ENCODE results near the gene IWS1. TPM values are rescaled to one million over a fixed set of nuclear protein-coding genes. Genes with fewer than 3 reads are reported as not detected.

Gene IWS1
- total and polyA plus RNA-seq, 9 of the 15 experiments (the other 6 are each of a cell fraction or from before 2014, with no cell fraction given): 20.8 to 67.2 (median 46.6) TPM

- TF ChIP-seq STAT5A (IDR thresholded peaks at IDR 0.05; ENCODE audit: borderline replicate concordance, low read length) (no peak), NFATC3 (IDR thresholded peaks at IDR 0.05) (no peak), IFI16 (CRISPR knock-in tag; IDR thresholded peaks at IDR 0.05) (no peak), MED1 (CRISPR knock-in tag; IDR thresholded peaks at IDR 0.05; ENCODE audit: borderline replicate concordance) (no peak), RUNX1 (IDR thresholded peaks at IDR 0.05; ENCODE audit: low read depth) (no peak), ZNF212 (CRISPR knock-in tag; IDR thresholded peaks at IDR 0.05) (no peak), SNRNP70 (optimal IDR thresholded peaks at IDR 0.05; ENCODE audit: low read depth, low read length) (no peak), NR0B1 (IDR thresholded peaks at IDR 0.05; ENCODE audit: partially characterized antibody) (no peak), MCM5 (IDR thresholded peaks at IDR 0.05; ENCODE audit: low read depth) (no peak), MAFK (IDR thresholded peaks at IDR 0.05; ENCODE audit: low read length) (no peak), ZNF717 (CRISPR knock-in tag; IDR thresholded peaks at IDR 0.05) (no peak), STAG1 (CRISPR knock-in tag; IDR thresholded peaks at IDR 0.05; ENCODE audit: borderline replicate concordance) (no peak), ZNF695 (CRISPR knock-in tag; IDR thresholded peaks at IDR 0.05) (no peak)
Measured at GRCh38 chr2:127523269-127523939, 2.9 kb downstream of the IWS1 start (continued).
